GM23338 (cell line): ENCODE results near the gene REEP3.

Source experiments
- CREB1 ChIP-seq: fragments of 250-450 bp; sonication (Bioruptor Pico); IDR thresholded peaks from 2 replicates; pipeline ENCODE4 v1.5.0; 2020; ENCODE audit warnings: low read depth, mild to moderate bottlenecking, moderate library complexity
- CTCF ChIP-seq, 2 experiments: fragments of 200-600 bp in 1 of 2; sonication (generic) in 1 of 2; conservative IDR thresholded peaks; 2 replicates each; pipeline versions ENCODE4 v1.5.1 to v1.6.1; 2016 to 2017; ENCODE audit warnings: antibody characterized with exemption in 2 of 2, low read depth in 2 of 2, mild to moderate bottlenecking in 2 of 2, moderate library complexity in 1 of 2
- ETS1 ChIP-seq: IDR thresholded peaks from 2 replicates; pipeline ENCODE4 v1.6.1; 2016; ENCODE audit warnings: antibody characterized with exemption
- EZH2 ChIP-seq: fragments of 200-600 bp; sonication (generic); IDR thresholded peaks from one replicate; pipeline ENCODE4 v1.8.0; 2017; ENCODE audit warnings: antibody characterized with exemption, mild to moderate bottlenecking, low read depth; ENCODE audit not compliant: unreplicated experiment
- EZH2phosphoT487 ChIP-seq: fragments of 200-600 bp; sonication (generic); IDR thresholded peaks from one replicate; pipeline ENCODE4 v1.8.1; 2018; ENCODE audit warnings: antibody characterized with exemption; ENCODE audit not compliant: unreplicated experiment
- JUNB ChIP-seq: IDR thresholded peaks from one replicate; pipeline ENCODE4 v1.6.1; 2016; ENCODE audit warnings: antibody characterized with exemption; ENCODE audit not compliant: unreplicated experiment
- NANOG ChIP-seq: IDR thresholded peaks from 2 replicates; pipeline ENCODE4 v1.6.1; 2016; ENCODE audit warnings: antibody characterized with exemption, borderline replicate concordance
- POLR2AphosphoS5 ChIP-seq: IDR thresholded peaks from 2 replicates; pipeline ENCODE4 v1.6.1; 2016; ENCODE audit warnings: antibody characterized with exemption, low read depth
- REST ChIP-seq: IDR thresholded peaks from one replicate; pipeline ENCODE4 v1.6.1; 2018; ENCODE audit warnings: antibody characterized with exemption; ENCODE audit not compliant: unreplicated experiment
- ZNF114 ChIP-seq: fragments of 250-450 bp; sonication (Bioruptor Pico); IDR thresholded peaks from 2 replicates; pipeline ENCODE4 v1.5.0; 2020; ENCODE audit warnings: mild to moderate bottlenecking, moderate library complexity
- ZNF331 ChIP-seq: fragments of 250-450 bp; sonication (Bioruptor Pico); IDR thresholded peaks from 2 replicates; pipeline ENCODE4 v1.5.0; 2020; ENCODE audit warnings: low read depth, mild to moderate bottlenecking, moderate library complexity
- ZNF462 ChIP-seq: fragments of 250-450 bp; sonication (Bioruptor Pico); IDR thresholded peaks from 2 replicates; pipeline ENCODE4 v1.5.0; 2020; ENCODE audit warnings: mild to moderate bottlenecking, moderate library complexity

GRCh38 chr10:63634488-63635065 lies 113.4 kb downstream of the REEP3 start:
- TF ChIP-seq CTCF (conservative IDR thresholded peaks at IDR 0.05; ENCODE audit: low read depth in 2 of 2): no peak
- TF ChIP-seq EZH2phosphoT487: no peak
- TF ChIP-seq EZH2: no peak
- TF ChIP-seq CREB1: no peak
- no peak for TF ChIP-seq POLR2AphosphoS5
- no peak for TF ChIP-seq ETS1
- TF ChIP-seq REST: no peak
- TF ChIP-seq NANOG: no peak
- no peak for TF ChIP-seq ZNF462 (CRISPR knock-in tag)
- no peak for TF ChIP-seq ZNF114
- no peak for TF ChIP-seq ZNF331
- TF ChIP-seq JUNB: no peak
